Measurements from ENCODE around the gene IFT27.

IFT27 gene

DNA sequence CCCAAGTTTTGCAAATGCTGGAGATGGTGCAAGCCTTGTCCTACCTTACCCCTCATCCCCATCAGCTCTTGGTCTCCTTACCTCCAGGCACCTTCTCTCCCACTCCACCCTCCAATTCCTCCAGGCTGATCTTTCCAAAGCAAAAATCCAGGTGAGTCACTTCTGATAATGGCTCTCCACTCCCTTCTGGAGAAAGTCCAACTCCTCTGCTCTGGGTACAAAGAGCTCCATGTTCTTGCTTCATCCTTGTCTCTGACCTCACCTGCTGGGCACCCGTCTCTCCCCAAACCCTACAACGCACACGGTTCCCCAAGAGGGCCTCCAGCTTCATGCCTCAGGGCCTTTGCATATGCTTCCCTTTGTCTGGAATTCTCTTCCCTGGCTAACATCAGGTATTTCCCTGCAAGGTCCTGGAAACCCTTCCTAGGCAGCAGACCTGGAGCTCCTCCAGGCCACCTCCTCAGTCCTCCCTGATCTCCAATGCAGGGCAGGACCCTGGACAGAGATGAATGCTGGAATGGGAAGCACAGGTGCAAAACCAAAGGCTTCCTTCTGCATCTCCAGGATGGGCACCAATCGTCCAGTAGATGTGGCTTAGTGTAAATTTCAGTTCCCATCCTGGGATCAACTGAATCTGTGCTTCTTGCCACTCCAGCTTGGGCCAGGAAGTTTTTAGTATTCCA lies 22.7 kb downstream of the IFT27 start:
- no peak for DNase-seq
- in situ Hi-C loops (cut with MboI; ENCODE audit: low pct_unique_long_range_greater_than_20kb, low sequenced_read_pairs): no loop called here

DNA sequence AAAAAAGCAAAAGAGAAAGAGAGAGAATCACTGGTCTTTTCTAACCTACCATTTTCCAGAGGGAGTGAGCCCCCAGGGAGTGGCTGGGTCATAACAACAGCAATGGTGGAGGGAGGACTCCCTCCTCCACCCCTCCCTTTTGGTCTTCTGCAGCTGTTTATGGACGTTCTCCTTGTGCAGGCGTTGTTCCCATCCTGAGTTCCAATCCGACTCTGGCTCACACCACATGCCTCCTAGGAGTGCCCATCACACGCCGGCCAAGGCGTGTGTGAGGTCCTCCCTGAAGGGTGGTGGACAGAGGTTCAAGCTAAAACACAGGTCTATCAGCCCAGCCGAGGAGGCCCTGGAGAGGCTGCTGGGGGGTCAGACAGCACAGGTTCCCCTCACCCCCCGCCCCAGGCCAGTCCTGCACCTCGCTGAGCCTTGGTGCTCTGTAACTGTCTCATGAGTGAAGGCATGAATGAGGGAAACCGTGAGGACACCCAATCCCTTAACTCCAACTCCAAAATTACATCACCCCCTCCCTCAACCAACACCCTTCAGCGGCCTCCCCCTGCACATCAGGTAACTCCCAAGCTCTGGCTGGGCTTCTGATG lies 29.4 kb downstream of the IFT27 start:
- DNase-seq: no peak
- in situ Hi-C loops (cut with MboI; ENCODE audit: low pct_unique_long_range_greater_than_20kb, low sequenced_read_pairs): no loop called here

DNA sequence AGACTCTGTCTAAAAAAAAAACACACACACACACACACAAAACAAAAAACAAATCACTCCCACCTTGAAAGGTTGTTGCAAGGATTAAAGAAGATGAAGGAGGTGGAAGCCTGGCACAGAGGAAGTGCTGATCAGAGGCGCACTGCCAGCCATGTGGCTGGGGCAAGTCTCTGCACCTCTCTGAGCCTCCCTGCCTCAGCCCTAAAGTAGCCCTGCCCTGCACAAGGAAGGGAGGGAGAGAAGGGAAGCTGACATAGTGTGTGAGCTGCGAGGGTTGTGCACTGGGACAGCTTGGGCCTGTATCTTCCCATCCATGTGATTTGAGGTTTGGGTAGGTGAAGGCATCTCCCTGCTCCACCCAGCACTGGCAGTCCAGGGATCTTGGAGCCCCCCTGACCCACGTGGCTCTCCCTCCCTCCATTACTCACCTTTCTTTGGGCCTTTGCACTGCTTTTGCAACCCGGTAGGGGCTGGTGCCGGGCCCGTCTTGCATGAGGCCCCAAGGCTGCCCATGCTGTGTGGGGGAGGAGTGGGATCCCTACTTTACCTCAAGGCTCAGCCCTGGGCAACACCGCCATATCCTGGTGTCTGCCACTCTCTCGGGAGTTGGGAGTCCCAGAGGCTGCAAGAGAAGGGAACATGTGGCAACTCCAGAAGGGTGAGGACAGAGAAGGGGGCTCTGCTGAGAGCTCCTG lies 30.5 kb downstream of the IFT27 start:
- no peak for DNase-seq
- in situ Hi-C loops (cut with MboI; ENCODE audit: low pct_unique_long_range_greater_than_20kb, low sequenced_read_pairs): no loop called here

DNA sequence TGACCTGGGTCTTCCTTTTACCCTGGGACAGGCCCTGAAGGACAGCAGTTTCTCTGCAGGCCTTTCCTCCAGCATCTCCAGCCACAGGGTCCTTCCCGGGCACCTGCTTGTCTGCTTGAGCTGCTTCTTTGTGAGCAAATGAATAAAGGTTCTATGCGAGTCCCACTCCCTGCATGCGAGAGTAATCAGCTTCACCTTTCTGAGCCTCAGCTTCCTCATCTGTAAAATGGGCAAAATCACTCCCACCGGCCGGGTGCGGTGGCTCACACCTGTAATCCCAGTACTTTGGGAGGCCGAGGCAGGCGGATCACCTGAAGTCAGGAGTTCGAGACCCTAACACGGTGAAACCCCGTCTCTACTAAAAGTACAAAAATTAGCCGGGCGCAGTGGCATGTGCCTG lies 31.1 kb downstream of the IFT27 start:
- in situ Hi-C loops (cut with MboI; ENCODE audit: low pct_unique_long_range_greater_than_20kb, low sequenced_read_pairs): no loop called here
- no peak for DNase-seq

DNA sequence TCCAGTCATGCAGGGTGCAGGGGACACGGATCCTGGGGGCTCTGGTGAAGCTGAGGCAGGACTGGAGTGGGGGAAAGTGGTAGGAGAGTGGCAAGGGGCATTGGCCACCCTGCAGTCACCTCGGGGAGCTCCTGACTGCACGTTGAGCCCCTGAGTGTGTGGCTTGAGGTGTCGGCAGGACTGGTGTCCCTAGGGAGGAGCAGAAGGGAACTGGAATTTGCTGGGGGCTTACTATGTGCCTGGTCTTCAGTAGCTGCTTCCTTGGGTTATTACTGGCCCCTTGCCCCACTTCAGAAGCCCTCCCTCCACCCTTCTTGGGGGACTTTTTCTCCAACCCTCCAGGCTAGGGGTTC lies 31.5 kb downstream of the IFT27 start:
- DNase-seq: no peak
- in situ Hi-C loops (cut with MboI; ENCODE audit: low pct_unique_long_range_greater_than_20kb, low sequenced_read_pairs): no loop called here

DNA sequence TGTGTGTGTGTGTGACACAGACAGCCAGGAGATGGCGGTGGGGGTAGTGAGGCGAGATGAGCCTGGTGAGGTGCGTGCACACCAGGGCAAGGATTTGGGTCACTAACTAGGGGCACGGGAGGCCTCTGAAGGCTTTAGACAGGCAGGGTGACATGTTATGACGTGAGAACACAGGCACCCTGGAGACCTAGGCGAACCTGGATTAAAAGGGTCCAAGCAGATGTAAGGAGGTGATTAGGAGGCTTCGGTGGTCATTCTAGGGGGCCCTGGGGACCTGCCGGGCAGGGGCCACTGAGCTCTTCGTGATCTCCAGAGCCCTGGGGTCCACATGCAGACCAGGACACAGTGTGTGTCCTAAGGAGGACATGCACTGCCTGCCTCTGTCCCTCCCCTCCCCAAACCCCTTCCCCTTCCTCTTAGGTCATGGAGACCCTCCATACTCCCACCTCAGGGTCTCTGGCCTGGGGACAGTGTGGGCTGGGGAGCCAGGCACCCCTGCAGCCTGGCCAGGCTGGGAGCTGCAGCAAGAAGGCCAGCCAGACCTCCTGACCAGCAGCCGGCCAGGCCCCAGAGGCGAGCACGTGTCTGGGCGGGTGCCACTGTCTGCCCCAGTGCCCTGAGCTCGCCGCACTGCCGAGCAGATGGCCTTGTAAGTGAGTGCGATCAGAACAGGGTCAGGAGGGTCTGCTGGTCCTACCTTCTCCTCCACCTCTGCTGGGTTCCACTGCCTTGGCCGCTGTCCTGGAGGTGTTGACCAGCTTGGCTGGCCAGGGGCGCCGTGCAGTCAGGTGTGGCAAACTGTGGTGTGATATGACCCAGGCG lies 32.1 kb downstream of the IFT27 start:
- in situ Hi-C loops (cut with MboI; ENCODE audit: low pct_unique_long_range_greater_than_20kb, low sequenced_read_pairs): no loop called here
- DNase-seq: no peak

DNA sequence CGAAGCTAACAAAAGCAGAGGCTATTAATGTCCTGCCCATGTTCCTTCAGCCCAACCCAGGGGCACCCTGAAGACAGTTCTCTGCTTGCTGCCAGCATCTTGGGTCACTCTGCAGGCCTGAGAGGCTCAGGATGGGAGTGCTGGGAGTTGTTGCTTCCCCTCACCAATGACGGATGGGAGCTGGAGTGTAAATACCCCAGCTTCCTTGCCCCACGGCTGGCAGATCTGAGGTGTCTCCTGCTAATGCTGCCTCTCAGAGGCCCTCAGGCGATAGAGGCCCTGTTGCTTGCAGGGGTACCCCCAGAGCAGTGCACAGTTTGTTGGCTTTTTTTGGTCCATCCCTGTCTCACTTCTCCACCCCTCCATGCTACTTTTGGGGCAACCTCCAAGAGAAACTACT lies 32.9 kb downstream of the IFT27 start:
- no peak for DNase-seq
- in situ Hi-C loops (cut with MboI; ENCODE audit: low pct_unique_long_range_greater_than_20kb, low sequenced_read_pairs): no loop called here

DNA sequence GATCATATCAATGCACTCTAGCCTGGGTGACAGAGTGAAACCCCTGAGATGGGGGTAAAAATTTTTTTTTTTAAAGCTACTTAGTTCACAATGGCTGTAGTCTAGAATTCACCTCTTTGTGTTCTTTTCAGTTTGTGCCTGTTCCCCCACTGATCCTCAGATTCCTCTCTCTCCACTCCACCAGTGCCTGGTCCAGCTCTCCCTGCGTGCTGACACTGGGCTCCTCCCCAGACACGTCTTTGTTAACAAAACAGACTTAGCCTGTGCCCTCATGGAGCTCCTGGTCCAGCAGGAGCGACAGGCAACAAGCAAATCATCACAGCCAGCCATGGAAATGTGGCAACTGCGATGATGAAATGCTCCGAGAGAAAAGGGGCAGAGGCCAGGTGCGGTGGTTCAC lies 34.0 kb downstream of the IFT27 start:
- in situ Hi-C loops (cut with MboI; ENCODE audit: low pct_unique_long_range_greater_than_20kb, low sequenced_read_pairs): no loop called here

DNA sequence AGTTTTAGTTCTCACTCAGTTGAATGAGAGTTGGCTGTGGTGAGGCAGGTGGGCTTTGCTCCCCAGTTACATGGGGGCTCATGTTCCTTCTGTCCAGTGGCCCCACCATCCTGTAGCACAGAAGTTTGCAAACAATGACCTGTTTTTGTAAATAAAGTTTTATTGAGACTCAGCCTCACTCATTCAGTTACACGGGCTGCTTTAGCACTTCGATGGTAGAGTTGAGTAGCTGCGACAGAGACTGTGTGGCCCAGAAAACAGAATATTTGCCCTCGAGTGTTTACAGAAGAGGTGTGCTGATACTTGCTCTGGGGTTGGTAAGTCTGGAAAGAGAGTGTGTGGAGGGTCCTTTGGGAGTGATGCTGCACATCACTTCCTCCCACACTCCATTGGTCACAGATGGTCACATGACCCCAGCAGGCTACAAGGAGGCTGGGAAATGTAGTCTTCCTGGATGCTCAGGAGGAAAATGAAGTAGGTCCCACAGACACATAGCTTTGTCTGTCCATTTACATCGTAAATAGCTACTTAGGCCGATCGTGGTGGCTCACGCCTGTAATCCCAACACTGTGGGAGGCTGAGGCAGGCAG lies 34.6 kb downstream of the IFT27 start:
- no peak for DNase-seq
- in situ Hi-C loops (cut with MboI; ENCODE audit: low pct_unique_long_range_greater_than_20kb, low sequenced_read_pairs): no loop called here

More for the DNA sequence above, 34.0 kb downstream of the IFT27 start:
- DNase-seq: no peak

DNA sequence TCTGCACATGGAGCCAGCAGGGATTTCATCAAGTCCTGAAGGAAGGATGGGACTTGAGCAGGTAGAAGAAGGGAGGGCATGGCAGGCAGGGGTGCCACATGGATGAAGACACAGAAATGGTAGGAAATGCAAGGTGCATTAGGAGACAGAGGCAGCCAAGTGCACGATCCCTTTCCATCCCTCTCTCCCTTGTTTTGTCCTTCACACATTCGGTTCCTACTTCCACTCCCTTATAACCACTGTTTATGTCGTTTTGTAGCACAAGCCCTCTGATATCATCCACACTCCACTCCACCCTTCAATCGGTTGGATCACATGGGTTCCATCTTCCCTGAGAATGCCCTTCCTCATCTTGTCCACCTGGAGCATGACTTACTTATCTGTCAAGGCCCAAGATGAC lies 35.2 kb downstream of the IFT27 start:
- in situ Hi-C loops (cut with MboI; ENCODE audit: low pct_unique_long_range_greater_than_20kb, low sequenced_read_pairs): no loop called here
- no peak for DNase-seq

DNA sequence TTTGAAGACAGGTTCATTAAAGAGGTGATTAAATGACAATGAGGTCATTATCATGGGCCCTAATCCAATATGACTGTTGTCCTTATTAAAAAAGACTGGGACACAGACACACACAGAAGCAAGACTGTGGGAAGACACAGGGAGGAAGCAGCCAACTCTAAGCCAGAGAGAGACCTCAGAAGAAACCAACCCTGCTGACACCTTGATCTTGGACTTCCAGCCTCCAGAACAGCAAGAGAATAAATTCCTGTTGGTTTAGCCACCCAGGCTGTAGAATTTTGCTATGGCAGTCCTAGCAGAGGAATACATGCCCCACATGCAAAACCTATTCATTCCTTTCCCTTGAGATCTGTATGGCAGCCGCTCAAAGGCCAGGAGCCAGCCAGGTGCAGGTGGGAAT lies 36.7 kb downstream of the IFT27 start:
- DNase-seq: no peak
- in situ Hi-C loops (cut with MboI; ENCODE audit: low pct_unique_long_range_greater_than_20kb, low sequenced_read_pairs): no loop called here

DNA sequence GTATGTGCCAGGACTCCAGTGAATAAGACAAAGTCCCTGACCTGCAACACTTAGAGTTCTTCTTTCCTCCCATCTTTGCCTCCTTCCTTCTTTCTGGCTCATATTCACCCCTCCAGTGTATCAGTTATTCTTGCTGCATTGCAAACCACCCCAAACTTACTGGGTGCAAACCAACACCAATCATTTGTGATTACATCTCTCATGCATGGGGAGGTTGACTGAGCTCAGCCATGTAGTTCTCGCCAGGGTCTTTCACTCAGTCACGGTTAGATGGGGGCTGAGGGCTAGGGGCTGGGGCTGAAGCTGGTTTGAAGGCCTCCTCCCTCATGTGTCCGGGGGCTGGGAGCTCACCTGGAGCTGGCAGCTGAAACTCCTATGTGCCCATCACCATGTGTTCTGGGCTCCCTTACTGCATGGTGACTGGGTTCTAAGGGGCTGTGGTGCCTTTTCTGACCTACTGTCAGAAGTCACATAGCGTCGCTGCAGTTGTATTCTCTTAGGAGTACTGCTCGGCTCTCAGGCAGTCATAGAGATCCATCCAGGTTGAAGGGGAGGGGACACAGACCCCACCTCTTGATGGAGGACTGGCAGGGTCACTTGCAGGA lies 37.4 kb downstream of the IFT27 start:
- DNase-seq: no peak
- in situ Hi-C loops (cut with MboI; ENCODE audit: low pct_unique_long_range_greater_than_20kb, low sequenced_read_pairs): no loop called here

DNA sequence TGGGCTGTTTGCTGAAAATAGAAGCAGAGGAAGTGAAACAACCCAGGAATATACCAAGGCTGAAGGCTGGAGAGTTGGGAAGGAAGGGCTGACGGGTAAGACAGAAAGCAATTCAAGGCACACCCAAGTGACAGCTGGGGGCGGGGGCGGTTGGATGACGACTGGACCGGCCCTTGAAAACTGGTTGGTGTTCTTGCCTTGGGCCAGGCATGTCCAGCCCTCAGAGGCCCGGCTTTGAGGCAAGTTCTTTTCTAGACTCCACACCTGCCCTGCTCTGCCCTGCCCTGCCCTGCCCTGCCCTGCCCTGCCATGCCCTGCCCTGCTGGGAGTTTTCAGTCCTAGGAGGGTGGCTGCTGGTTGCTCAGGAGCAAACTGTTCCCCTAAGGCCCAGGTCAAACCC lies 38.1 kb downstream of the IFT27 start:
- in situ Hi-C loops (cut with MboI; ENCODE audit: low pct_unique_long_range_greater_than_20kb, low sequenced_read_pairs): no loop called here
- no peak for DNase-seq

DNA sequence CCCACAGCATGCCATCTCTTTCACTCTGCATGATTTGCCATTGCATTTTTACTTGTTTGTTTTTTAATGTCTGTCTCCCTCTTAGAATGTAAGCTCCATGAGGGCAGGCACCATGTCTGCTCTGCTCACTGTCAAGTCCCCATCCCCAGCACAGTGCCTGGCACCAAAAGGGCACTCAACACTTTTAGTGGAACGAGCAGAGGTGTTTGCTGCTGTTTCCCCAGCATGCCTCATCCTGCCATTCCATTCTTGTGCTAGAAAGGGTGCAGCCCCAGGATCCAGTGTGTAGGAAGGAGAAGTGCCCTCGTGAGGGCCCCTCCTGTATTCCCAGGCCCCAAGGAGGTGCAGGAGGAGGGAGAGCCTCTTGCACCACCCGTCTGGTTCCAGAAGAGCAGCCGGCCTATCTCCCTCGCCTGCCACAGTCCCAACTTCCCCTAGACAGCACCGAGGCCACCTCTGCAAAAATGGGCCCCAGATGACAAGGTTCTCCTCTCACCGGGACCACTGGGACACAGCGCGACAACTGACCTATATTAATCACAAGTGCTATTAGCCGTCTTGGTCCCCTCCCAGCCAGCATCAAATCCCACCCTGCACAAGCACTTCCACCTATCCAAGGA lies 39.1 kb downstream of the IFT27 start:
- in situ Hi-C loops (cut with MboI; ENCODE audit: low pct_unique_long_range_greater_than_20kb, low sequenced_read_pairs): no loop called here
- DNase-seq: no peak

DNA sequence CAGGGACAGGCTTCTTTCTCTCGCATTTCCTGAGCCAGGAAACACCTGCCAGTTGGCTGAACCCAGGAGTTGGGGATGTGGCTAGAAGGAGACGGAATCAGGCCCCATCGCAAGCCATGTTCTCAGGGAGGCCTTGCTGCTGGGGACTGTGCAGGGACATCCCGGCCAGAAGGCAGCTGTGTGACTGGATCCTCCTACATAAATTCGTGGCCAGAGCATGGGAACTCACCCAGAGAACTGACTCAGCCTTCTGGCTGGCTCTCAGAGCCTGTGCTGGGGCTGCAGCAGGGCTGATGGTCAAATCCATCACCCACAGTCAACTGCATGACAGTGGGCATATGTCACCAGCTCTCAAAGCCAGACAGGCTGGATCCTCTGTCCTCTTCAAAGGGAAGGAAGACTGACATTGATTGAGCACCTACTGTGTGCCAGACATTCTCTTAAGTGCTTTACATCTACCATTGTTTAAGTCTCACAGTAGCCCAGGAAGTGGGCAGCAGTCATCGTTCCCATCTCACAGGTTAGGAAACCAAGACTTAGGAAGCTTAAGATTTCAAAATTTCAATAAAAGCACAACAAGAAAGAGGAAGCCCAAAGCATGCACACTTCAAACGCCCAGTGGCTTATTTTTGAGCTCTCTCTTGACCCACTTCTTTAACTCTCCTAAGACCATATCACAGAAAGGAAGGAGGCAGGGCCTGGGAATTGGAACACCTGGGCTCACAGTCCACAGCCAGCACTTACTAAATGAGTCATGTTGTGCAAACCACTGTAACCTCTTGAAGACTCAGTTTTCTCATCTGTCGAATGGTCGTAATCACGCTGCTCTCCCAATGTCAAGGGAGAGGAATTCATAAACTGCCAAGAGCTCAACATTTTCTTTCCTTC lies 41.5 kb downstream of the IFT27 start:
- no peak for DNase-seq
- in situ Hi-C loops (cut with MboI; ENCODE audit: low pct_unique_long_range_greater_than_20kb, low sequenced_read_pairs): no loop called here

DNA sequence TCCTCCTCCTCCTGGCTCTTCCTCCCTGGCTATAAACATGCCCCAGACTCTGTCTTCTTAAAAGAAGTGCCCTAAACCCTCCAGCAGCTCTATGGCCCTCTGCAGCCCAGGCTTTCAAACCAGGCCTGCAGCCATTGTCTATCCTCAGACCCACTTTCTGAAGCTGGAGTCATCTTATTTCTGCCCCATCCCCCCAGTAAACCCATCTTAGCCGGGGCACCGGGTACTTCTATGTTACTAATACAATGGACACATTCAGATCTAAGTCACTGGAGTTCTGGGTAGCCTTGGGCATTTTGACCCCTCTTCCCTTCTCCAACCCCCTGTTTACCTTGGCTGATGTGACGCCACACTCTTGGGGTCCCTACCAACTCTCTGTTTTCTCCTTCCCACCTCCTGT lies 42.6 kb downstream of the IFT27 start:
- in situ Hi-C loops (cut with MboI; ENCODE audit: low pct_unique_long_range_greater_than_20kb, low sequenced_read_pairs): no loop called here
- DNase-seq: no peak

DNA sequence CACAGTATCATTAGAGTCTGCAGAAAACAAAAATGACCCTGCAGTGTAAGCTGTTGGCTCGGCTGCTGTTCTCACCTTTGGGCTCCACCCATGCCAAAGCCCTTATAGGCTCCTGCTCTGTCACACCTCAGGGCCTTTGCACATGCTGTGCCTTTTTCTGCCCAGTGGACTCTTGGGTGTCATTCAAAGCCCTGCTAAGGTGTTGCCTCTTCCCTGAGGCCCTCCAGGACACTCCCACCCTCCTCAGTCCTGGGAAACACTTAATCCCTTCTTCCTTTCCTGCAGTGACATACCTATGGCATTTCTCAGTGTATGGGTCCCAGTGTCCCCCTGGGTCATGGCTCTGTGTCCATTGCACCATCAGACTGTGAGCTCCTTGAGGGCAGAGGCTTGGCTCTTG lies 43.3 kb downstream of the IFT27 start:
- no peak for DNase-seq
- in situ Hi-C loops (cut with MboI; ENCODE audit: low pct_unique_long_range_greater_than_20kb, low sequenced_read_pairs): no loop called here

DNA sequence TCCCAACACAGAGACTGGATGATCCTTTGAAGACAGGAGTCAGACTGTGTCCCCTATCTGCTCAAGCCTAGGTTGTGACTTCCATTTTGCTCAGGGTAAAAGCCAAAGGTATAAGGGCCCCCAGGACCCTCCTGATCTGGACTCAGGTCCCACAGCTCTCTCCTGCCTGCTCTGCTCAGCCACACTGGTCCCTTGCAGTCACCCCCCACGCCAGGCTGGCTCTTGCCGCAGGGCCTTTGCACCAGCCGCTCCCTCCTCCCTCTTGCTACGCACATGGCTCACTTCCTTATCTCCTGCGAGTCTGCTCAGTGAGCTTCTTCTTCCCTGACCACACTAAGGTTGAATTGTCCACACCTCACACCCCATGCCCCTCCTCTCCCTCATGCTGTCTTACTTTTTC lies 44.0 kb downstream of the IFT27 start:
- in situ Hi-C loops (cut with MboI; ENCODE audit: low pct_unique_long_range_greater_than_20kb, low sequenced_read_pairs): no loop called here
- DNase-seq: no peak

Measured in KBM-7 (cell line).